Measurements from ENCODE around the gene VSX2. TPM values are rescaled to one million over a fixed set of nuclear protein-coding genes. Genes with fewer than 3 reads are reported as not detected.

VSX2 gene
- total and polyA plus RNA-seq, 7 donors = 0.04 TPM; not detected in 6

GRCh38 chr14:74205882-74206281 is 33.4 kb upstream of the VSX2 start:
- intact Hi-C loops (cut with DNase I) = no loop called here
- Histone ChIP-seq H3K4me1 (no peaks in the 10 kb centered on the region), H3K27ac (no peak overlapping the region), H3K27me3 (peaks cover 0 to 5% (median 0%) of the 10 kb centered on the region in 3 donors), H3K4me3 (no peak overlapping the region), H3K9me3 (no peaks in the 10 kb centered on the region), H3K36me3 (peaks cover 0 to 14% (median 3%) of the 10 kb centered on the region in 4 donors)
- TF ChIP-seq CTCF (IDR thresholded peaks at IDR 0.05) = no peak
- TF ChIP-seq POLR2A (IDR thresholded peaks at IDR 0.05) = no peak
- no peak for TF ChIP-seq POLR2AphosphoS5 (IDR thresholded peaks at IDR 0.05)
- no peak for TF ChIP-seq EP300 (IDR thresholded peaks at IDR 0.05)
- WGBS, 2 donors = 86 to 100% methylated on average over 1 of the region's 1 CpG
- DNase-seq = no peak

- H3K4me3 ChIP-seq = no peak overlapping the region
- H3K27ac ChIP-seq = no peak overlapping the region
- WGBS, 2 donors = 81 to 91% methylated on average over 3 of the region's 3 CpGs
- no peak for DNase-seq
- peaks cover 0 to 6% (median 0%) of the 10 kb centered on the region in 3 donors for H3K27me3 ChIP-seq
- peaks cover 0 to 11% (median 3%) of the 10 kb centered on the region in 4 donors for H3K36me3 ChIP-seq
- no peaks in the 10 kb centered on the region for H3K4me1 ChIP-seq
- TF ChIP-seq CTCF (IDR thresholded peaks at IDR 0.05) (no peak), EP300 (IDR thresholded peaks at IDR 0.05) (no peak), POLR2AphosphoS5 (IDR thresholded peaks at IDR 0.05) (no peak), POLR2A (IDR thresholded peaks at IDR 0.05) (no peak)
- intact Hi-C loops (cut with DNase I) = no loop called here
- no peaks in the 10 kb centered on the region for H3K9me3 ChIP-seq
Measured at GRCh38 chr14:74207943-74208342, 31.3 kb upstream of the VSX2 start.

- H3K27me3 ChIP-seq = peaks cover 0 to 6% (median 0%) of the 10 kb centered on the region in 3 donors
Measured at GRCh38 chr14:74208642-74209041, 30.6 kb upstream of the VSX2 start.

GRCh38 chr14:74211945-74212580 is 27.2 kb upstream of the VSX2 start:
- intact Hi-C loops (cut with DNase I) = no loop called here
- no peak overlapping the region for H3K4me3 ChIP-seq
- H3K9me3 ChIP-seq = no peaks in the 10 kb centered on the region
- no peaks in the 10 kb centered on the region for H3K4me1 ChIP-seq
- 90 to 92% methylated on average over 6 of the region's 6 CpGs for WGBS, 2 donors
- no peak overlapping the region for H3K27ac ChIP-seq
- TF ChIP-seq POLR2AphosphoS5 (IDR thresholded peaks at IDR 0.05) (no peak), CTCF (IDR thresholded peaks at IDR 0.05) (no peak), POLR2A (IDR thresholded peaks at IDR 0.05) (no peak), EP300 (IDR thresholded peaks at IDR 0.05) (no peak)
- H3K36me3 ChIP-seq = no peaks in the 10 kb centered on the region
- H3K27me3 ChIP-seq = peaks cover 0 to 13% (median 0%) of the 10 kb centered on the region in 3 donors
- no peak for DNase-seq

More at GRCh38 chr14:74208642-74209041, 30.6 kb upstream of the VSX2 start:
- no peak overlapping the region for H3K4me3 ChIP-seq
- no peak overlapping the region for H3K27ac ChIP-seq
- no peaks in the 10 kb centered on the region for H3K4me1 ChIP-seq
- DNase-seq = no peak
- intact Hi-C loops (cut with DNase I) = no loop called here
- no peaks in the 10 kb centered on the region for H3K9me3 ChIP-seq
- whole genome bisulfite sequencing, 2 donors = 78 to 81% methylated on average over 8 of the region's 8 CpGs
- peaks cover 0 to 4% (median under 1%) of the 10 kb centered on the region in 4 donors for H3K36me3 ChIP-seq
- no peak for TF ChIP-seq POLR2AphosphoS5 (IDR thresholded peaks at IDR 0.05)
- TF ChIP-seq CTCF (IDR thresholded peaks at IDR 0.05) = no peak
- no peak for TF ChIP-seq POLR2A (IDR thresholded peaks at IDR 0.05)
- TF ChIP-seq EP300 (IDR thresholded peaks at IDR 0.05) = no peak

All from sigmoid colon (tissue), 7 donors.